GM18858 (cell line): ENCODE measurements around the gene POM121.
"Not testable (repeated sequence)": the region's sequence is repeated elsewhere in the genome, so short reads cannot be mapped to it uniquely, and the experiment has no call there.

ENCODE experiments used
- ATAC-seq: cut with Tn5 transposase; IDR thresholded peaks from one replicate; pipeline ENCODE4 v1.9.1; 2021; ENCODE audit not compliant: unreplicated experiment

POM121 gene

DNA sequence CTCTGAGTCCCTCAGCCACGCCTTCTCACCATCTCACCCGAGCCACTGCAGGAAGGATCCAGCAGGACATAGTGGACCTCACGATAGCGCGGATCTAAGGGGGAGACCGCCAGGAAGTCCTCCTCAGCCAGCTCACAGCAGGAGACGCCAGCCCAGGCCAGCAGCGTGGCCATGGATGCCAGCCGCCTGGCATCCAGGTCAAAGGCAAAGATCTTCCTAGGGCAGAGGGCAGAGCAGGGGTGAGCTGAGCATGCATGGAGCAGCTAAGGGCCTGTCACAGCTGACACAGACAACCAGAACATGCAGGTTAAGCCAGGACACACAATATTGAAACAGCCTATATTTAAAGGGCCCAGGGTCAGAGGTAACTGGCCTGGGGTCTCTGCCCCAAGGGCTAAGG, 24.4 kb downstream of the POM121 start:
- not testable (repeated sequence) for ATAC-seq

DNA sequence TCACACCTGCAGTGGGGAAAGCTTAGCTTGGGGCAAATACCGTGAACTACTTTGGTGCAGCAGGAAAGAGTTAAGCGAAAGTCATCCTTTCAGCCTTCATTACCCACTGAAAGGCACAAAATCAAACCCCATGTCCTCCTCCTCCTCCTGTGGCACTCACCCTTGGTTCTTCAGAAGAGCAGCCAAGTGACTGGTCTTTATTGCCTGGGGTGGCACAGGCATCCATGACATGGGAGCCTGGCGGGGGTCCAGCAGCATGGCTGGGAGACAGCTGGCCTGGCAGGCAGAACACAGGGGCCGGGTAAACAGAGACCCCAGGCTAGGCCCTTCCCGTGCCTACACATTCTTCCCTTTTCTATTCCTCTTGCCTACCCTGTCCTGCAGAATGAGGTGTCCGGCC, 24.8 kb downstream of the POM121 start:
- ATAC-seq, result not testable (repeated sequence)

DNA sequence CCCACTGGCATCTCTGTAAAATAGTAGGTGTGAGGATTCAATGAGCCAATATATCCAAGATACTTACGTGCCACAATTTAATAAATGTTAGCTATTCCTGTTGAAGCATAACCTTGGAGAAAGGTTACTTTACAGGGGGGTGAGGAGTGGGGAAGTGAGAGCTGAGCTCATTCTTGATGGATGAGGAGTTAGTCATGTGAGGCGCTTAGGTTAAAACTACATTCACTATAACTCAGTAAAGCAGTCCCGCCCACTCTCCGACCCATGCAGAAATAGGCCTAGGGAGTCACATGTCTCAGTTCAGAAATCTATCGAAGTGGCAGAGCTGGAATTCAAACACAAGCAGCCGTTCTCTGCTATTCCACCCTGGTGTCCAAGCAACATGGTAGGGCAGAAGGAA, 25.5 kb downstream of the POM121 start:
- not testable (repeated sequence) for ATAC-seq

DNA sequence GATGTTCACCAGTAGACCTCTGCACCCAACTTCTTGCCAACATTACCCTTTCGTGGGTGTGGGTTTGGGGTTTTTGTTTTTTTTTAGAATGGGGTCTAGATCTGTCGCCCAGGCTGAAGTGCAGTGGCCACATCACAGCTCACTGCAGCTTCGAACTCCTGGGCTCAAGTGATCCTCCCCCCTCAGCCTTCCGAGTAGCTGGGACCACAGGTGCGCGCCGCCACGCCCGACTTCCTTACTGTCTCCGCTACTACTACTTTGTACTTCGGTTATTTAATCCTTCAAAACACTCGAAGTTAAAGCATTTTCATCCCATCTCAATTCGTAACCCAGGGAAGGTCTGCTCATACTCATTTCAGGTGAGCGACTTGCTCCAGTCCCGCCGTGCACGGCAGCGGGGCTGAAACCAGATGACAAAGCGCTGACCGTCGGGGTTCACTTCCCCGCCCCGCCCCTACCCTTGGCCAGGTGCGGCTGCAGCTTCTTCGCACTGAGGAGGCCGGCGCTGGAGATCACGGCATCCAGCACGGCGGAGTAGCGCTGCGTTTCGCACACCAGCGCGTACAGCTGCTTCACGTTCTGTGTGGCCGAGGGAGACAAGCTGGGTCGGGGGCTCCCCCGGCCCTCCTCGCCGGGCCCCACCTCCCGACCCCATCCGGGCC, 29.1 kb downstream of the POM121 start:
- ATAC-seq, result peak; percentile 29

DNA sequence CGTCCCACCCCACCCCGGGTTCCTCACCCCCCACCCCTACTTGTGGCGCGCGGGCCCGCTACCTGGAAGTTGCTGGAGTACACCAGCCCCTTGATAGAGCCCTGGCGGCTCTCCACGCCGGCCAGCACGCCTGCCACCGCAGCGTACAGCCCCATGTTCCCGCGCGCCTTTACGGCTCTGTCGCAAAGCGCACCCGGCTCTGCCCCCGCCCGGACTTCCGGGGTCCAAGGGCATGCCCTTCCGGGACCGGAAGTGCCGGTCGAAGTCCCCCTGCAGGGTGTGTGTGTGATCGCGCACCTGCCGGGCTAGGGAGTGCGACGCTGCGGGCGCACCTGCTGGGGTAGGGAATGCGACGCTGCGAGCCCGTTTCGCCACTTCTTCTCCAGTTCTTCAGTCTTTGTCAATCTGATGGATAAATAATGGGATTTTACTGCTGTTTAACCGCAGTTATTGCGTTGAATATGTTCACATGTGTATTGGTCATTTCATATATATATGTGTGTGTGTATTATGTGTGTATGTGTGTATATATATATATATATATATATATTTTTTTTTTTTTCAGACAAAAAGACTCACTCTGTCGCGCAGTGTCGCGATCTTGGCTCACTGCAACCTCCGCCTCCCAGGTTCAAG, 29.8 kb downstream of the POM121 start:
- ATAC-seq, result peak; percentile 92

DNA sequence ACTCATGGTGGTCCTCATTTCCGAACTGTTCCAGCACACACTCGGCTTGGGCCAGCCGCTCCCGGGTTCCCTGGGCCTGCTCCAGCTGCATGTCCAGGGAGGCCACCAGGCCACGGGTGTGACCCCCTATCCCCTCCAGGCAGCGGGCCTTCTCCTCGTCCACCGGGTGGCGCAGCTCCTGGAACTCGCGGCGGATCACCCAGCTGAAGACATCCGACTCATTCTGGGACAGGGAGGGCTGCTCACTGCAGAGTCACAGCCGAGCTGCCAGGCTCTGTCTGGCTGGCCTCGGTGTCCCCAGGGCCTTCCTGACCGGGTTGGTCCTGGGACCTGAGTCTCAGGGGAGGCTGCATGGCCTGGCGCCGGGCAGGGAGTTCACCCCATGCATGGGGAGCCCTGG, 35.1 kb downstream of the POM121 start:
- not testable (repeated sequence) for ATAC-seq

DNA sequence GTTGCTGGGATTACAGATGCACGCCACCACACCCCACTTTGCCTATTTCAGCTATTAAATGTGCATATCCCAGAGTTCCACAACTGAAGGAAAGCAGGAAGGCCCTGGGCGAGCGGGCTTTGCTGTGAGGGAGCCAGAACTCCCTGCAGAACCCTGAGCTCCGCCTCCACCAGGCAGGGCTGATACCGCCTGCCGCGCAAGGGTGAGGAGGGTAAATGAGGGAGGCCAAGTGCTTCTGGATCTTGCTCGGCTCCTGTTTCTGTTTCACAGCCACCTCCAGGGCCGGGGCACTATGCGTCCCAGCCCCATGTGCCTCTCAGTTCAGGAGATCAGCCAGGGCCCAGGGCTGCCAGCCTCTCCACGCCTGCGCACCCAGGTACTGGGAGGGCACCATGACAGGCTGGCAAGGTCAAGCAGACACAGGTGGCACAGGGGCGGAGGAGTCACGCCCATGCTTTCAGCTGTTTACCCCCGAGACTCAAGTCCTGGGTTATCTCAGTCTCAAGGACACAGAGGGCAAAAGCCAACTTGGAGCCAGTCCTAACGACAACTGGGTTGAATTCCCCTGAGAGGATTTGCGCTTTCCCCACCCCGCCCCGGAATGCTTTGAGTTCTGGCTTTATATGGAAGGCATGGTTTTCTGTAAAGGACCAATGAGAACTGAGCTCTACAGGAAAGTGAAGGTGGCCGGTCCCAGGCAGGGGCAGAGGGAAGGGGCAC, 35.9 kb downstream of the POM121 start:
- not testable (repeated sequence) for ATAC-seq

DNA sequence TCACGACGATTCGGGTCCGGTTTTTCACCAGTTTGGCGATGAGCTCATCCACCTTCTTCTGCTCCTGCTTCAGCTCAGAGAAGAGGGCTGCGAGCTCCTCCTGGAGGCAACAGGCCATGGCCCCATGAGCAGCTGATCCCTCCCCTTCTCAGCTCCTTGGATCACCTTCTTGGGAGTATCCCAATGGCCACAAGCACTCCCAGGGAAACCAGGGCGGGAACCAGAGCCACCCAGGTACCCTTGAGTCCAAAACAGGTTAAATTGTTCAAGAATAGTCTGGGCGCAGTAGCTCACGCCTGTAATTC, 36.4 kb downstream of the POM121 start:
- not testable (repeated sequence) for ATAC-seq

DNA sequence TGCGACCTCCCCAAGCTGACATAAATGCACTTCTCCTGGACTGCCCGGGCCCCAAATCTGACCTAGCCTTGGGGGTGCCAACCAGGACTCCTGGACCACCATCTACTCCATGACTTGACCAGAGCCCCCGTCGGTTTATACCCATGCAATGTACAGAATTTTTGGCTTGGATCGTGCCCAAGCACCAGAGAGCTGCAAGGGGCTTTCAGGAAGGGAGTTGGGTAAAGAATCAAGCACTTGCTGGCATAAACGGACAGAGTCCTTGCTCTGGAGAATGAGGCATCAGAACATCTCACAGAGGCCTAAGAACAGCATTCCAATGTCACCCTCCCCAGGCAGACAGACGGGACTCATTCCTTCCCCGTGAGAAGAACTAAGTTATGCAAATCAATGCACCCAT, 38.2 kb downstream of the POM121 start:
- not testable (repeated sequence) for ATAC-seq

DNA sequence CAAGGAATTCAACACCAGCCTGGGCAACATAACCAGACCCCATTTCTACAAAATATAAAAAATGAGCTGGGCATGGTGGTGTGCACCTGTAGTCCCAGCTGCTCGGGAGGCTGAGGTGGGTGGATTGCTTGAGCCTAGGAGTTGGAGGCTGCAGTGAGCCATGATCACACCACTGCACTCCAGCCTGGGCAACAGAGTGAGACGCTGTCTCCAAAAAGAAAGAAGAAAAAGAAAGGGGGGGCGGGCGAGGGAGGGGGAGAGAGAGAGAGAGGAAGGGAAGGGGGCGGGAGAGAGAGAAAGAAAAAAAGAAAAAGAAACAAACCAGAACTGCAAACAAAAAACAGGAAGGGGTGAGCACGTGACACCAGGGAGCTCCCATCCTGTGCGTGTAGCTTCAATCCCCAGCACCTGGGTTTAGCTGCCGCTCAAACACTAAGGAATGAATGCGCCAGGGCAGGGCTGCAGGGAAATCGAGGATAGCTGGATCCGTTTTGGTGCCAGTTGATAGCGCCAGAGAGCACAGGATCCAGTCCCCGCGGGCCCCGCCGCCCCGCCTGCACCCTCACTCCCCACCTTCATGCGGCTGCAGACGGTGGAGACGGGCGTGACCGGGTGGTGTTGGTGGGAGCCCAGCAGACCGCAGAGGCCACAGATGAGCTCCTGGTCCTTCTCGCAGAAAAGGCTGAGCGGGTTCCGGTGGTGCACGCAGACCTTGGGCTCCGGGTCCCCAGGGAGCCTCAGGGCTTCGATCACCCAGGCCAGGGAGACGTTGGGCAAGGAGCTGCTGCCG, 40.5 kb downstream of the POM121 start:
- ATAC-seq, result not testable (repeated sequence)

DNA sequence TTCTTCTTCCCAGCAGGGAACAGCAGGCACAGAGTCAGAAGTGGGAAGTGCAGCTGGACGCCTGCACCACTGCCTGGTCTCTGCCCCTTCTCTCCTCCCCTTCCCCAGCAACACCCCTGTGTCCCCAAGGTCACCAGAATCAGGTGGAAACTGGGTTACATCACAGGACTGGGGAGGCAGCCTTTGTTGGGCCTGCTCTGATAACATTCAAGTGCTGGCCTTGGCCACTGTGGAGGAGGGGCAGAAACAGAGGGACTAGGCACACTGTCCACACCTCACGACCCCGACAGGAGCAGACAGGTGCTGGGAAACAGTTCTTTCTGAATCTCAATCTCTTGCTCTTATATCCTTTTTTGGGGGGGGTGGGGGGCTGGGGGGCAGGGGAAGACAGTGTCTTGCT, 42.0 kb downstream of the POM121 start:
- ATAC-seq, result not testable (repeated sequence)

DNA sequence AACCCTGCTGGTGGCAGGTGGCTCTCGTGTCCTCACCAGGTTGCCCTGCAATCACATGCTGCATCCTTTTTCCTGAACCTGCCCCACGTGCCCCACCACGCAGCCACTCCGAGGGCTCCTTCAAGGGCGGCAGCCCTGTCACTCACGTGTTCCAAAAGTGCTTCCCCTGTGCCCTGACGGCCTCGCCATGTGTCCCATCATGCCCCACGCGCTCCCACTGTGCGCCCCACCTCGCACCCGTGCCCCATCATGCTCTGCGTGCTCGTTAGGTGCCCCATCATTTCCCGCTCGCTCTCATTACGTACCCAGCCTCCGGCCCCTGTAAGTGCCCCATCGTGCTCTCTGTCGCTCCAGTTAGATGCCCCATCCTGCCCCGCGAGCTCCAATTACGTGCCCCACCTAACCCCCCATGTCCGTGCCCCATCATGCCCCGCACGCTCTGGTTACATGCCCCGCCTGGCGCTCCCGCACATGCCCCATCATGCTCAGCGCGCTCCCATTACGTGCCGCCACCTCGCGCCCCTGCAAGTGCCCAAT, 44.2 kb downstream of the POM121 start, which contains the start of gene TRIM74:
Gene TRIM74, minus strand, starts transcription at position 487 of the 537 bp plus-strand sequence. CDS start 3,309 bp downstream, outside the sequence.
- not testable (repeated sequence) for ATAC-seq

DNA sequence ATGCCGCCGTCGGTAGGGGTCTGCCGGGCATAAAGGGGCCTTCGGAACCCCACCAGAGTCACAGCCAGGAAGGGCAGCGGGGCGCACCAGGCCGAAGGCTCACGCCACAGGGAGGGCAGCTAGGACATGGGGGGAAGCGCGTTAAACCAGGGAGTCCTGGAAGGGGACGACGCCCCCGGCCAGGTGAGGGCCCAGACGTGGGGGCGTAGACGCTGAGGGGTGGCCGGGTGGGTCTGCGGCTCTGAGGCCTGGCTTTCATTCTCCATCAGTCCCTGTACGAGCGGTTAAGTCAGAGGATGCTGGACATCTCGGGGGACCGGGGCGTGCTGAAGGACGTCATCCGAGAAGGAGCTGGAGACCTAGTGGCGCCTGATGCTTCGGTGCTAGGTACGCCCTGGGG, 44.8 kb downstream of the POM121 start:
- ATAC-seq, result not testable (repeated sequence)

DNA sequence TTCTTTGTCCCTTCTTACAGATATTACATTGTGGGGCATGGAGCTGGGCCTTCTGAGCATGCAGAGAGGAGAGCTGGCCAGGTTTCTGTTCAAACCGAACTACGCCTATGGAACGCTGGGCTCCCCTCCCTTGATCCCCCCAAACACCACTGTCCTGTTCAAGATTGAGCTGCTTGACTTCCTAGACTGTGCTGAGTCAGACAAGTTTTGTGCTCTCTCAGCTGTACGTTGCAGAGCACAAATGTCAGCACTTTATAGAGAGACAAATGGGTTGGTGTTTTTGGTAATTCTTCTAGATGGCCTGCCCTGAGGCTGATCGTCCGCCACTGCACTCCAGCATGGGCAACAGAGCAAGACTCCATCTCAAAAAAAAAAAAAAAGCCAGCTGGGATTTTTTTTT, 46.6 kb downstream of the POM121 start:
- not testable (repeated sequence) for ATAC-seq

DNA sequence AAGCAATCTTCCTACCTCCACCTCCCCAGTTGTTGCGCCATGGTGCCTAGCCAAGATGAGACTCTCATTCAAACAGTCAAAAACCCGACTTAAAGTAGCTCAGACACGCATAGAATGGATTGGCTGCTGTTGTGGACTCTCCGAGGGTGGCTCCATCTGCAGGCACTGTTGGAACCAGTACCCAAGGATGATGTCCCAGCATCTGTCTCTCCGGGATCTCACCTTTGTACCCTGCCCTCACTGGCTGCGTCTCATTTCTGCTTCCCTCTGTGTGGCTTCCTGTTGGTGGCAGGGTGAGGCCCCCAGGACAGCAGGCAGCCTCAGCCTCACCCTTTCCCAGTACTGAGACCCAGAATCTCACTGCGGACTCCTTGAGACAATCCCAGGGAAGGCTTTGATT, 49.9 kb downstream of the POM121 start:
- not testable (repeated sequence) for ATAC-seq

DNA sequence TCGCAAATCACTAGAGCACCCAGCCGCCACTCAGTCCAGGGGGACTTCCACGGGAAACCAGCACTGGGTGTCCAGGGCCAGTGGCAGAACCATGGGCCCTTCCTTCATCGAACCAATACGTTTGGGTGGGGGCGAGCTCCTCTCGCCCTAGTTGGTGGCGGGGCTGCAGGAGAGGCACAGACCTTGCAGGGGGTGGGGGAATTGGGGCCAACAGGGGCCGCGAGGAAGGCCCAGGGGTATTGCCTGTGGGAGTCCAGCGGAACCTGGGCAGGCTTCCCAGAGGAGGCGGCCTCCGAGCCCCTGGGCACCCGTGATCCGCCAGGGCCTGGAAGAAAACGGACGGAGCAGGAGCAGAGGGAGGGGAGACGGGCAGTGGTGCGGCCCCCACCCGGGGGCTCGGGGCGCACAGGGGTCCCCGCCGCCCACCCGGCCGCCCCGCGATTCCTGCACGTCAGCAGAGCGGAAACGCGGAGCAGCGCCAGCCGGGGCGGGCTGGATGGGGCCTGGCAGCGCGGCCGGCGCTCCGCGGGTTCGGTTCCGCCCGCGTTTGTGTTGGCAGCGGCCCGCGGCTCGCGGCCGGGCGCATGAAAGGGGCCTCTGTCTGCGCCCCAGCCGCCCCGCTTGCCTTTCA, 50.9 kb downstream of the POM121 start:
- ATAC-seq, result not testable (repeated sequence)

DNA sequence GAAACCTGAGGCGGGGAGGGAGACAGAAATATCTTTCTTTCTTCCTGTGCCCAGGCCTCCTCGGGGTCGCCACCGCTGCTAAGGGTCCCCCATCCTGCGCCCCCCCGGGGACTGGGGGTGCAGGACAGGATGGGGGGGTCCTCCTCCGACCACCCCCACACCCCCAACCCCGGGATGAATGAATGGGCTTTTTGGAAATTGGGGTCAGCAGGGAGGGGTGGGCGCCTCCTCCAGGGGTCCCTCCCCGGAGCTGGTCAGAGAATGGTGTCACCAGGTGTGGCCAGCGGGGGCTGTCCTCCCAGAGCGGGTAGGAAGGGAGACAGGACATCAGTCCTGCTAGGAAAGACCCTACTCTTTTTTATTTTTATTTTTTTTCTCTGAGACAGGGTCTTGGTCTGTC, 51.5 kb downstream of the POM121 start:
- not testable (repeated sequence) for ATAC-seq

DNA sequence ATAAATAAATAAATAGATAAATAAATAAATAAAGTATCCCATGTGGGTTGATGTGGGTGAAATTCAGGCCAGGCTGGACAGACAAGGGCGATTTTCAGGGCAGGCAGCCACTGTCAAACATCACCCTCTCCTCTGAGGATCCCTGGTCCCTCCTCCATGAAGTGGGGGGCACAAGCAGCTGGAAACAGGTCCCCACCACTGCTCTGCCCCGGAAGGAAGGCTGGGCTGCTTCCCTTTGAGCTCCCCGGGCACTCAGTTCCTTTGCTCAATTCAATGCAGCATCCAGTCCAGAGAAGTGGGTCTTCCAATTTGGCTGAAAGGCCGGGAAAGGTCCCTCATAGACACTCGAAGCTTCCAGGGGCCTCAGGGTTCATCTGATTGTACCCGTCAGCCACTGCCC, 55.5 kb downstream of the POM121 start:
- not testable (repeated sequence) for ATAC-seq

DNA sequence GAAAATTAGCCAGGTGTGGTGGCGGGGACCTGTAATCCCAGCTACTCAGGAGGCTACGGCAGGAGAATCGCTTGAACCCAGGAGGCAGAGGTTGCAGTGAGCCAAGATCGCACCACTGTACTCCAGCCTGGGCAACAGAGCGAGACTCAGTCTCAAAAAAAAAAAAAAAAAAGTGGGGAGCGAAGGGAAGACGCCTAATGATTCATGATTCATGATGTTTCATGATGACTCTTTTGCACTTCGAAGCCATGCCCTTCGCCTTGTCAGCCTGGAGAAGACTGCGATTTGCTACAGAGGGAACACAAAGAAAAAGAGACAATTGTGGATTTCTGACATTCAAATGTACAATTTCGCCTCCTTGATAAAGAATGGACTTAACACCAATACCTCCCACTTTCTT, 57.2 kb downstream of the POM121 start:
- not testable (repeated sequence) for ATAC-seq

DNA sequence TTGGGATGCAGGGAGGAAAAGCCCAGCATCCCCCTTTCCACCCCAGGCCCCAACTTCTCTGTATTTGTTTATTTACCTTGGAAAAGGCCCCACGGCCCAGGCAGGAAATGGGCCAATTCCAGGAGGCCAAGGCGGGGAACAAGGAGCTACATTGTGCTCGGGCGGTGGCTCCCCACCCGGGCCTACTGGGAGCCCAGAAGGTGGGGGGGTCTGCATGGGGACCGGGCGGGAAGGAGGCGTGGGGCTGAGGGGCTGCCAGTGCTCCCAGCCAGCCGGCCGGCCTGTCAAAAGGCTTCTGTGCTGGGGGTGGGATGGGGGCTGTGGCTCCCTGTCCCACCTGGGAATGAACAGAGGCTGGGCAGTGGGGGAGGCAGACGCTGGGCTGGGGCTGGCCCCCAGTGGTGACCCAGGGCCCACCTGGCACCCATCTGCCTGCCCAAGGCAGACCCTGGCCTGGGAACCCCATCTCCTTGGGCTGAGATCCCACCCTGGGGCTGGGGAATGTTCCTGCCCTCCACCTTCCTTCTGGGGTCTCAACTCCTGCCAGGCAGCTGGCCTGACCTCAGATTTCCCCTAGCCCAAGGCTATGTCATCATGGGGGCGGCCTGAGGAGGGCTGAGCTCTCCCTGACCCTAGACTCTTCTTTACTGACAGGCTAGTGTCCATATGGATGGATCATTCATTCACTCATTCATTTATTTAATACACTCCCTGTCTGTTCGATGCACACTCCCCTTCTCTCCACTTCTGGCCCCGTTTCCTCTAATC, 65.4 kb downstream of the POM121 start:
- not testable (repeated sequence) for ATAC-seq
